Measurements from ENCODE around the gene DSCAM.
"Not testable (repeated sequence)": the region's sequence is repeated elsewhere in the genome, so short reads cannot be mapped to it uniquely, and the experiment has no call there.

The DSCAM gene

GRCh38 chr21:40516335-40516734 is 330.6 kb downstream of the DSCAM start:
- DNase-seq, result no peak

- no peak for DNase-seq
Measured at GRCh38 chr21:40512590-40512989, 334.4 kb downstream of the DSCAM start.

- no peak for DNase-seq
Measured at GRCh38 chr21:40507978-40508377, 339.0 kb downstream of the DSCAM start.

- no peak for DNase-seq
Measured at GRCh38 chr21:40505681-40506080, 341.3 kb downstream of the DSCAM start.

- DNase-seq, result no peak
Measured at GRCh38 chr21:40505244-40505643, 341.7 kb downstream of the DSCAM start.

- DNase-seq, result no peak
Measured at GRCh38 chr21:40504825-40505224, 342.1 kb downstream of the DSCAM start.

- no peak for DNase-seq
Measured at GRCh38 chr21:40496116-40496515, 350.8 kb downstream of the DSCAM start.

GRCh38 chr21:40490408-40490807 is 356.6 kb downstream of the DSCAM start:
- no peak for DNase-seq

- no peak for DNase-seq
Measured at GRCh38 chr21:40489001-40489400, 358.0 kb downstream of the DSCAM start.

GRCh38 chr21:40481764-40482163 is 365.2 kb downstream of the DSCAM start:
- no peak for DNase-seq

- no peak for DNase-seq
Measured at GRCh38 chr21:40474513-40474912, 372.4 kb downstream of the DSCAM start.

GRCh38 chr21:40472013-40472412 is 374.9 kb downstream of the DSCAM start:
- no peak for DNase-seq

- DNase-seq, result no peak
Measured at GRCh38 chr21:40471103-40471502, 375.9 kb downstream of the DSCAM start.

- no peak for DNase-seq
Measured at GRCh38 chr21:40466893-40467483, 380.0 kb downstream of the DSCAM start.

- DNase-seq, result no peak
Measured at GRCh38 chr21:40465382-40465781, 381.6 kb downstream of the DSCAM start.

- DNase-seq, result no peak
Measured at GRCh38 chr21:40463176-40463575, 383.8 kb downstream of the DSCAM start.

- DNase-seq, result no peak
Measured at GRCh38 chr21:40461008-40461407, 385.9 kb downstream of the DSCAM start.

- no peak for DNase-seq
Measured at GRCh38 chr21:40457741-40458140, 389.2 kb downstream of the DSCAM start.

- no peak for DNase-seq
Measured at GRCh38 chr21:40454057-40454456, 392.9 kb downstream of the DSCAM start.

GRCh38 chr21:40453183-40453582 is 393.8 kb downstream of the DSCAM start:
- DNase-seq, result no peak

GRCh38 chr21:40452548-40452947 is 394.4 kb downstream of the DSCAM start:
- no peak for DNase-seq

GRCh38 chr21:40447016-40447415 is 399.9 kb downstream of the DSCAM start:
- DNase-seq, result no peak

- no peak for DNase-seq
Measured at GRCh38 chr21:40445349-40445921, 401.5 kb downstream of the DSCAM start.

GRCh38 chr21:40439581-40439980 is 407.4 kb downstream of the DSCAM start:
- DNase-seq, result not testable (repeated sequence)

- DNase-seq, result no peak
Measured at GRCh38 chr21:40438616-40439015, 408.3 kb downstream of the DSCAM start.
